HEK293 (cell line): ENCODE measurements around the gene OSBP.
"Not testable (repeated sequence)": the region's sequence is repeated elsewhere in the genome, so short reads cannot be mapped to it uniquely, and the experiment has no call there.

Source experiments
- CTCF ChIP-seq: fragments of 450-650 bp; formaldehyde crosslinking; IDR thresholded peaks from 2 replicates; pipeline ENCODE4 v1.5.1; 2016; ENCODE audit warnings: missing biosample characterization, missing genetic modification characterization
- HOXD13 ChIP-seq: sonication (generic); formaldehyde crosslinking; IDR thresholded peaks from 2 replicates; pipeline ENCODE4 v1.8.0; 2022; ENCODE audit warnings: missing genetic modification reagents, borderline replicate concordance
- PRDM1 ChIP-seq: fragments of 450-650 bp; formaldehyde crosslinking; IDR thresholded peaks from 2 replicates; pipeline ENCODE4; 2016; ENCODE audit warnings: missing biosample characterization, missing genetic modification characterization
- ZBTB11 ChIP-seq: fragments of 450-650 bp; formaldehyde crosslinking; conservative IDR thresholded peaks from 2 replicates; pipeline ENCODE4 v1.5.1; 2016; ENCODE audit warnings: low read depth, missing biosample characterization, missing genetic modification characterization
- ZFP41 ChIP-seq: fragments of 450-650 bp; formaldehyde crosslinking; IDR thresholded peaks from 2 replicates; pipeline ENCODE4 v1.5.1; 2016; ENCODE audit warnings: missing biosample characterization, missing genetic modification characterization, borderline replicate concordance
- ZNF184 ChIP-seq: fragments of 450-650 bp; IDR thresholded peaks from 2 replicates; pipeline ENCODE4 v1.5.1; 2018; ENCODE audit warnings: missing biosample characterization, mild to moderate bottlenecking, missing genetic modification characterization
- ZNF488 ChIP-seq: fragments of 450-650 bp; formaldehyde crosslinking; IDR thresholded peaks from 2 replicates; pipeline ENCODE4 v1.5.1; 2016; ENCODE audit warnings: missing biosample characterization, missing genetic modification characterization
- ZNF513 ChIP-seq: fragments of 450-650 bp; IDR thresholded peaks from 2 replicates; pipeline ENCODE4 v1.5.1; 2018; ENCODE audit warnings: missing biosample characterization, missing genetic modification characterization
- ZNF530 ChIP-seq: fragments of 450-650 bp; formaldehyde crosslinking; IDR thresholded peaks from 2 replicates; pipeline ENCODE4 v1.5.1; 2016; ENCODE audit warnings: low read depth, missing biosample characterization, missing genetic modification characterization
- ZNF549 ChIP-seq: fragments of 450-650 bp; IDR thresholded peaks from 2 replicates; pipeline ENCODE4 v1.5.1; 2018; ENCODE audit warnings: missing biosample characterization, missing genetic modification characterization, mild to moderate bottlenecking, inconsistent platforms, moderate library complexity
- TF ChIP-seq, protein P1 (sequence below): fragments of 450-650 bp; formaldehyde crosslinking; IDR thresholded peaks from 2 replicates; pipeline ENCODE4 v1.5.1; 2016; ENCODE audit warnings: missing biosample characterization, missing genetic modification characterization, borderline replicate concordance
- TF ChIP-seq, protein P2 (sequence below): fragments of 450-650 bp; formaldehyde crosslinking; IDR thresholded peaks from 2 replicates; pipeline ENCODE4 v1.5.1; 2016; ENCODE audit warnings: missing biosample characterization, missing genetic modification characterization

GRCh38 chr11:59543713-59544112, 71.9 kb downstream of the OSBP start:
- TF ChIP-seq CTCF (tag by site-specific recombination); ZNF549 (tag by site-specific recombination); ZFP41; ZBTB11; ZNF184 (tag by site-specific recombination); ZNF488 (tag by site-specific recombination); HOXD13 (CRISPR knock-in tag); PRDM1 (tag by site-specific recombination); ZNF530 (tag by site-specific recombination); ZNF513 (tag by site-specific recombination): not testable (repeated sequence)
- TF ChIP-seq, protein P1, sequence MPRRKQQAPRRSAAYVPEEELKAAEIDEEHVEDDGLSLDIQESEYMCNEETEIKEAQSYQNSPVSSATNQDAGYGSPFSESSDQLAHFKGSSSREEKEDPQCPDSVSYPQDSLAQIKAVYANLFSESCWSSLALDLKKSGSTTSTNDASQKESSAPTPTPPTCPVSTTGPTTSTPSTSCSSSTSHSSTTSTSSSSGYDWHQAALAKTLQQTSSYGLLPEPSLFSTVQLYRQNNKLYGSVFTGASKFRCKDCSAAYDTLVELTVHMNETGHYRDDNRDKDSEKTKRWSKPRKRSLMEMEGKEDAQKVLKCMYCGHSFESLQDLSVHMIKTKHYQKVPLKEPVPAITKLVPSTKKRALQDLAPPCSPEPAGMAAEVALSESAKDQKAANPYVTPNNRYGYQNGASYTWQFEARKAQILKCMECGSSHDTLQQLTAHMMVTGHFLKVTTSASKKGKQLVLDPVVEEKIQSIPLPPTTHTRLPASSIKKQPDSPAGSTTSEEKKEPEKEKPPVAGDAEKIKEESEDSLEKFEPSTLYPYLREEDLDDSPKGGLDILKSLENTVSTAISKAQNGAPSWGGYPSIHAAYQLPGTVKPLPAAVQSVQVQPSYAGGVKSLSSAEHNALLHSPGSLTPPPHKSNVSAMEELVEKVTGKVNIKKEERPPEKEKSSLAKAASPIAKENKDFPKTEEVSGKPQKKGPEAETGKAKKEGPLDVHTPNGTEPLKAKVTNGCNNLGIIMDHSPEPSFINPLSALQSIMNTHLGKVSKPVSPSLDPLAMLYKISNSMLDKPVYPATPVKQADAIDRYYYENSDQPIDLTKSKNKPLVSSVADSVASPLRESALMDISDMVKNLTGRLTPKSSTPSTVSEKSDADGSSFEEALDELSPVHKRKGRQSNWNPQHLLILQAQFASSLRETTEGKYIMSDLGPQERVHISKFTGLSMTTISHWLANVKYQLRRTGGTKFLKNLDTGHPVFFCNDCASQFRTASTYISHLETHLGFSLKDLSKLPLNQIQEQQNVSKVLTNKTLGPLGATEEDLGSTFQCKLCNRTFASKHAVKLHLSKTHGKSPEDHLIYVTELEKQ (tag by site-specific recombination) = not testable (repeated sequence)
- TF ChIP-seq, protein P2, sequence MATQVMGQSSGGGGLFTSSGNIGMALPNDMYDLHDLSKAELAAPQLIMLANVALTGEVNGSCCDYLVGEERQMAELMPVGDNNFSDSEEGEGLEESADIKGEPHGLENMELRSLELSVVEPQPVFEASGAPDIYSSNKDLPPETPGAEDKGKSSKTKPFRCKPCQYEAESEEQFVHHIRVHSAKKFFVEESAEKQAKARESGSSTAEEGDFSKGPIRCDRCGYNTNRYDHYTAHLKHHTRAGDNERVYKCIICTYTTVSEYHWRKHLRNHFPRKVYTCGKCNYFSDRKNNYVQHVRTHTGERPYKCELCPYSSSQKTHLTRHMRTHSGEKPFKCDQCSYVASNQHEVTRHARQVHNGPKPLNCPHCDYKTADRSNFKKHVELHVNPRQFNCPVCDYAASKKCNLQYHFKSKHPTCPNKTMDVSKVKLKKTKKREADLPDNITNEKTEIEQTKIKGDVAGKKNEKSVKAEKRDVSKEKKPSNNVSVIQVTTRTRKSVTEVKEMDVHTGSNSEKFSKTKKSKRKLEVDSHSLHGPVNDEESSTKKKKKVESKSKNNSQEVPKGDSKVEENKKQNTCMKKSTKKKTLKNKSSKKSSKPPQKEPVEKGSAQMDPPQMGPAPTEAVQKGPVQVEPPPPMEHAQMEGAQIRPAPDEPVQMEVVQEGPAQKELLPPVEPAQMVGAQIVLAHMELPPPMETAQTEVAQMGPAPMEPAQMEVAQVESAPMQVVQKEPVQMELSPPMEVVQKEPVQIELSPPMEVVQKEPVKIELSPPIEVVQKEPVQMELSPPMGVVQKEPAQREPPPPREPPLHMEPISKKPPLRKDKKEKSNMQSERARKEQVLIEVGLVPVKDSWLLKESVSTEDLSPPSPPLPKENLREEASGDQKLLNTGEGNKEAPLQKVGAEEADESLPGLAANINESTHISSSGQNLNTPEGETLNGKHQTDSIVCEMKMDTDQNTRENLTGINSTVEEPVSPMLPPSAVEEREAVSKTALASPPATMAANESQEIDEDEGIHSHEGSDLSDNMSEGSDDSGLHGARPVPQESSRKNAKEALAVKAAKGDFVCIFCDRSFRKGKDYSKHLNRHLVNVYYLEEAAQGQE (tag by site-specific recombination) = not testable (repeated sequence)
